A673 (cell line): ENCODE data around the gene ITSN1. TPM values are rescaled to one million over a fixed set of nuclear protein-coding genes. Genes with fewer than 3 reads are reported as not detected.

ENCODE experiments used
- BruUV-seq: library from RNA; stranded (reverse); fragments of 400-500 nt; replicated peaks from 2 replicates; lab custom pipeline; 2021; lab: Mats Ljungman, UMichigan
- CTCF ChIA-PET: fragments of 300-600 bp; sonication (Branson Sonifier 250); formaldehyde crosslinking; loops from one replicate; lab custom pipeline; 2022; ENCODE audit warnings: antibody characterized with exemption; lab: Charles Lee
- POLR2A ChIA-PET: fragments of 300-600 bp; sonication (Branson Sonifier 250); formaldehyde crosslinking; loops from one replicate; lab custom pipeline; 2022; ENCODE audit warnings: antibody characterized with exemption; ENCODE audit not compliant: low non-redundant PET; lab: Charles Lee
- DNase-seq: peaks from one replicate; pipeline ENCODE4 v3.0.0-alpha.2; 2015; ENCODE audit warnings: low spot score
- H3K27ac ChIP-seq: fragments of 200-600 bp; sonication (generic); 2 replicates; pipeline ENCODE4 v1.5.1; 2016; ENCODE audit warnings: mixed run types, low read depth, mild to moderate bottlenecking, mixed read lengths, antibody characterized with exemption, low read length; ENCODE audit not compliant: poor library complexity, severe bottlenecking
- H3K27me3 ChIP-seq: fragments of 200-600 bp; sonication (generic); replicated peaks from 2 replicates; pipeline ENCODE4 v1.6.1; 2017; ENCODE audit warnings: mixed run types, low read depth, mild to moderate bottlenecking, mixed read lengths, antibody characterized with exemption, low read length; ENCODE audit not compliant: insufficient read depth, poor library complexity
- H3K36me3 ChIP-seq: fragments of 200-600 bp; sonication (generic); 2 replicates; pipeline ENCODE4 v1.6.1; 2016; ENCODE audit warnings: mixed run types, mild to moderate bottlenecking, mixed read lengths, antibody characterized with exemption, low read length; ENCODE audit not compliant: insufficient read depth, poor library complexity, severe bottlenecking
- H3K4me1 ChIP-seq: fragments of 200-600 bp; sonication (generic); 2 replicates; pipeline ENCODE4 v1.6.1; 2017; ENCODE audit warnings: mixed run types, mild to moderate bottlenecking, mixed read lengths, antibody characterized with exemption, low read length; ENCODE audit not compliant: insufficient read depth, poor library complexity, severe bottlenecking
- H3K4me3 ChIP-seq: fragments of 200-600 bp; sonication (generic); 2 replicates; pipeline ENCODE4 v1.5.1; 2016; ENCODE audit warnings: low read depth, mixed run types, mild to moderate bottlenecking, mixed read lengths, low read length; ENCODE audit not compliant: poor library complexity, severe bottlenecking
- H3K9me3 ChIP-seq: fragments of 200-600 bp; sonication (generic); 2 replicates; pipeline ENCODE4 v1.6.1; 2016; ENCODE audit warnings: mixed run types, low read depth, mild to moderate bottlenecking, mixed read lengths, antibody characterized with exemption, low read length; ENCODE audit not compliant: poor library complexity, severe bottlenecking
- EZH2 ChIP-seq: fragments of 200-600 bp; sonication (generic); IDR thresholded peaks from 2 replicates; pipeline ENCODE4 v1.6.1; 2017; ENCODE audit warnings: borderline replicate concordance, low read depth, mild to moderate bottlenecking, mixed read lengths, antibody characterized with exemption, low read length; ENCODE audit not compliant: poor library complexity, severe bottlenecking
- intact Hi-C: fragments of 100-400 bp; cut with micrococcal nuclease; formaldehyde crosslinking; loops from one replicate; pipeline ENCODE4 v1.10.0; 2022; ENCODE audit not compliant: unreplicated experiment
- total RNA-seq: library from RNA; stranded (reverse); gene quantifications from 2 replicates; pipeline ENCODE4 v1.2.3, GENCODE V29; 2021
- TF ChIP-seq, protein P1 (sequence below): fragments of 300-800, 200-600 bp; sonication (generic); conservative IDR thresholded peaks from 2 replicates; pipeline ENCODE4 v1.5.1; 2017; ENCODE audit warnings: low read depth, mild to moderate bottlenecking, antibody characterized with exemption, low read length, moderate library complexity, mixed read lengths

The ITSN1 gene
- total RNA-seq, 1 experiment from 2014 or later, result 54.2 TPM

DNA sequence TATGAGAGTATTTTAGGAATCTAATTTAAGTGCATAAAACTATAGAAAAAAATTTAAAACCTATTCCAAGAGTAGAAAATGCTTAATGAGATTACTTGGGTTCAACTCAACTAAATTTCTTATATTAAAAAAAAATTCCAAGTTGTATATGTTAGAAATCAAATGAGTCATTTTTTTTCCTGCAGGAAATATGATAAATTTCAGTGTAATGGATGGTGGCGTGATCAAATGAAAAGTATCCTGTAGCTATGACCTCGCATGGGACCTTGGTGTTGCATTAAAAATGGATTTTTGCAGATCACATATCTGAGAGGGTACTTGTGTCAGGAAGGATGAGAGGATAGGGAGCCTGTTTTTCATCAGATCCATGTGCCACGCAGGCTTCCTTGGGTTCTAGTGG lies 255.4 kb downstream of the ITSN1 start:
- no peak for DNase-seq
- BruUV-seq, result no TSS peak
- Histone ChIP-seq H3K27me3 (no peaks in the 10 kb centered on the region), H3K4me1 (peaks cover 15% of the 10 kb centered on the region), H3K9me3 (no peaks in the 10 kb centered on the region), H3K36me3 (no peaks in the 10 kb centered on the region), H3K27ac (no peak overlapping the region), H3K4me3 (no peak overlapping the region)
- CTCF ChIA-PET, result no interaction called here
- TF ChIP-seq, protein P1, sequence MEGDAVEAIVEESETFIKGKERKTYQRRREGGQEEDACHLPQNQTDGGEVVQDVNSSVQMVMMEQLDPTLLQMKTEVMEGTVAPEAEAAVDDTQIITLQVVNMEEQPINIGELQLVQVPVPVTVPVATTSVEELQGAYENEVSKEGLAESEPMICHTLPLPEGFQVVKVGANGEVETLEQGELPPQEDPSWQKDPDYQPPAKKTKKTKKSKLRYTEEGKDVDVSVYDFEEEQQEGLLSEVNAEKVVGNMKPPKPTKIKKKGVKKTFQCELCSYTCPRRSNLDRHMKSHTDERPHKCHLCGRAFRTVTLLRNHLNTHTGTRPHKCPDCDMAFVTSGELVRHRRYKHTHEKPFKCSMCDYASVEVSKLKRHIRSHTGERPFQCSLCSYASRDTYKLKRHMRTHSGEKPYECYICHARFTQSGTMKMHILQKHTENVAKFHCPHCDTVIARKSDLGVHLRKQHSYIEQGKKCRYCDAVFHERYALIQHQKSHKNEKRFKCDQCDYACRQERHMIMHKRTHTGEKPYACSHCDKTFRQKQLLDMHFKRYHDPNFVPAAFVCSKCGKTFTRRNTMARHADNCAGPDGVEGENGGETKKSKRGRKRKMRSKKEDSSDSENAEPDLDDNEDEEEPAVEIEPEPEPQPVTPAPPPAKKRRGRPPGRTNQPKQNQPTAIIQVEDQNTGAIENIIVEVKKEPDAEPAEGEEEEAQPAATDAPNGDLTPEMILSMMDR, result no peak
- no peak for TF ChIP-seq EZH2
- POLR2A ChIA-PET, result no interaction called here
- intact Hi-C loops, result loop anchor here (10.0 kb wide), 1 partner anchor 293 kb away; no protein-coding TSS in a partner anchor

DNA sequence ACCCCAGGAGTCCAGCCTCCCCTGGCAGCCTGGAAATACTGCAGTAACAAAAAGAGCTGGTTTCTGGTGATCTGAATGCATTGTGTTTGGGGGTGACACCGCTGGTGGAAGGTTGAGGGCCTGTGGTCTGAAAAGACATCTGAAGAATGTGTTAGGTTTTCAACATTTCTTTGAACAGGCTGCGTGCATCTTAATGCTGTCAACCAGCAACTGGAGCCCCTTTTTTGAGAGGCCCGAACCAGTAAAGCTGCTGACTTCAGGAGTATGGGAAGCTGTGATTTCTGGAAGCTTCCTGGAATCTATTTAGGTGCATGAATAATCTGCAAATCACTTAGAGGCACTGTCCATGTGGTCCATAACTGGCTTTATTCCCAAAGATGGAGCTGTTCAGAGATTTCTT lies 256.3 kb downstream of the ITSN1 start:
- TF ChIP-seq, protein P1, result no peak
- TF ChIP-seq EZH2, result no peak
- no TSS peak for BruUV-seq
- H3K27ac ChIP-seq, result no peak overlapping the region
- H3K4me3 ChIP-seq, result no peak overlapping the region
- ChIA-PET CTCF (no interaction called here), POLR2A (interaction anchor here (0.7 kb wide), 1 partner anchor 304 kb away, joined by 3 read pairs; no protein-coding TSS in a partner anchor)
- H3K27me3 ChIP-seq, result no peaks in the 10 kb centered on the region
- H3K9me3 ChIP-seq, result no peaks in the 10 kb centered on the region
- intact Hi-C loops, result loop anchor here (10.0 kb wide), 1 partner anchor 294 kb away; no protein-coding TSS in a partner anchor
- peaks cover 15% of the 10 kb centered on the region for H3K4me1 ChIP-seq
- peaks cover 7% of the 10 kb centered on the region for H3K36me3 ChIP-seq
- DNase-seq, result no peak

DNA sequence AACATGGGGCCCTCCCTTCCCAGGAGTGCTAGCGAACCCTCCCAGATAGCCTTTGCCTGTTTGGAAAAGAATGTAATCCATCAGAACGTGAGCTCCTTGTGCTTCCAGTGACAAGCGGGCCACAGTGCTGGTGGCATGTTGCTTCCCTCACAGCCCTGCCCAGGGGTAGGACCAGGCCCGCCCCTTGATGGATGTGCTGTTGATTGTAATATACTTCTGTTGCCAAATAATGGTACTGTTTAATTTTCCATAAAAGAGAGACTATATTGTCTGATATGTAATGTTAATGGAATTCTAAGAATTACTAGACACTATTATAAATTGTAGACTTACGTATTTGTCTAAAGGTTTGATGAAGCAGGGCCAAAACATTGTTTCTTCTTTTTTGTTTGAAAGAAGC lies 256.9 kb downstream of the ITSN1 start:
- CTCF ChIA-PET, result no interaction called here
- Histone ChIP-seq H3K4me1 (peaks cover 9% of the 10 kb centered on the region), H3K27ac (no peak overlapping the region), H3K9me3 (no peaks in the 10 kb centered on the region), H3K4me3 (no peak overlapping the region), H3K36me3 (peaks cover 13% of the 10 kb centered on the region), H3K27me3 (no peaks in the 10 kb centered on the region)
- no peak for TF ChIP-seq EZH2
- TF ChIP-seq, protein P1, result no peak
- intact Hi-C loops, result loop anchor here (10.0 kb wide), 1 partner anchor 294 kb away; no protein-coding TSS in a partner anchor
- BruUV-seq, result no TSS peak
- POLR2A ChIA-PET, result interaction anchor here (0.7 kb wide), 1 partner anchor 305 kb away, joined by 3 read pairs; no protein-coding TSS in a partner anchor
- DNase-seq, result no peak
